ENCODE results near the gene WDR43. TPM values are rescaled to one million over a fixed set of nuclear protein-coding genes. Genes with fewer than 3 reads are reported as not detected.

The WDR43 gene
- total and polyA plus RNA-seq, 4 donors, result 11.1 to 43.1 (median 17.5) TPM

DNA sequence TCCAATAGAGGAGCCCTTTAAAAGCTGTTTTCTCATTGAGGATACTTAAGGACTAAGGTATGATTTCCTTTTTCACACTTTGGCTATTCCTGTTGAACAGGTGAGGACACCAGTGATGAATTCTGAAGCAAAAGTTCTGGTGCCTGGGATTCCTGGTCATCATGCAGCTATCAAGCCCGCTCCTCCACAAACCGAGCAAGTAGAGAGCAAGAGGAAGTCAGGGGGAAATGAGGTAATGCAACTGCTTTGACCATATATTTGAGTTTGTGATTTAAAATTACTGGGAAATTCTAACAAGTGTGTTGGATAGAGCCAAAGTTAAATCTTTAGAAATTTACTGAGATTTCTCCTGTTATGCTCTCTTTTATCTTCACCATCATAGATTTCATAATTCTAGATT, 33.0 kb downstream of the WDR43 start:
- TF ChIP-seq HNF4G (IDR thresholded peaks at IDR 0.05) (no peak), YY1 (IDR thresholded peaks at IDR 0.05) (no peak)
- 86% methylated on average over 2 of the region's 2 CpGs for WGBS
- no peak for DNase-seq (ENCODE audit: low spot score)
- Histone ChIP-seq H3K4me1 (ENCODE audit: control insufficient read depth in 4 of 4, insufficient read depth in 4 of 4, low read length in 3 of 4) (no peaks in the 10 kb centered on the region), H3K9me3 (ENCODE audit: control insufficient read depth in 4 of 4, low read length in 3 of 4) (no peaks in the 10 kb centered on the region), H3K4me3 (ENCODE audit: low read depth in 1 of 3, low read length in 3 of 3) (no peak overlapping the region), H3K9ac (ENCODE audit: low read depth in 1 of 2, low read length in 2 of 2) (no peak overlapping the region), H3K36me3 (ENCODE audit: control insufficient read depth in 4 of 4, insufficient read depth in 3 of 4, low read depth in 1 of 4, low read length in 3 of 4) (peaks cover 6 to 83% (median 53%) of the 10 kb centered on the region in 4 donors), H3K27ac (ENCODE audit: low read depth in 1 of 2, low read length in 2 of 2) (no peak overlapping the region), H3K27me3 (ENCODE audit: control insufficient read depth in 4 of 4, insufficient read depth in 4 of 4, low read length in 3 of 4) (no peaks in the 10 kb centered on the region)

- Histone ChIP-seq H3K27ac (ENCODE audit: low read depth in 1 of 2, low read length in 2 of 2) (no peak overlapping the region), H3K4me1 (ENCODE audit: control insufficient read depth in 4 of 4, insufficient read depth in 4 of 4, low read length in 3 of 4) (no peaks in the 10 kb centered on the region), H3K4me3 (ENCODE audit: low read depth in 1 of 3, low read length in 3 of 3) (no peak overlapping the region), H3K36me3 (ENCODE audit: control insufficient read depth in 4 of 4, insufficient read depth in 3 of 4, low read depth in 1 of 4, low read length in 3 of 4) (peaks cover 6 to 85% (median 51%) of the 10 kb centered on the region in 4 donors), H3K9ac (ENCODE audit: low read depth in 1 of 2, low read length in 2 of 2) (no peak overlapping the region), H3K9me3 (ENCODE audit: control insufficient read depth in 4 of 4, low read length in 3 of 4) (no peaks in the 10 kb centered on the region), H3K27me3 (ENCODE audit: control insufficient read depth in 4 of 4, insufficient read depth in 4 of 4, low read length in 3 of 4) (no peaks in the 10 kb centered on the region)
- 94% methylated on average over 1 of the region's 1 CpG for WGBS
- no peak for TF ChIP-seq HNF4G (IDR thresholded peaks at IDR 0.05)
- no peak for TF ChIP-seq NR2F2 (IDR thresholded peaks at IDR 0.05)
- no peak for TF ChIP-seq ATF3 (IDR thresholded peaks at IDR 0.05)
- TF ChIP-seq, protein P1, sequence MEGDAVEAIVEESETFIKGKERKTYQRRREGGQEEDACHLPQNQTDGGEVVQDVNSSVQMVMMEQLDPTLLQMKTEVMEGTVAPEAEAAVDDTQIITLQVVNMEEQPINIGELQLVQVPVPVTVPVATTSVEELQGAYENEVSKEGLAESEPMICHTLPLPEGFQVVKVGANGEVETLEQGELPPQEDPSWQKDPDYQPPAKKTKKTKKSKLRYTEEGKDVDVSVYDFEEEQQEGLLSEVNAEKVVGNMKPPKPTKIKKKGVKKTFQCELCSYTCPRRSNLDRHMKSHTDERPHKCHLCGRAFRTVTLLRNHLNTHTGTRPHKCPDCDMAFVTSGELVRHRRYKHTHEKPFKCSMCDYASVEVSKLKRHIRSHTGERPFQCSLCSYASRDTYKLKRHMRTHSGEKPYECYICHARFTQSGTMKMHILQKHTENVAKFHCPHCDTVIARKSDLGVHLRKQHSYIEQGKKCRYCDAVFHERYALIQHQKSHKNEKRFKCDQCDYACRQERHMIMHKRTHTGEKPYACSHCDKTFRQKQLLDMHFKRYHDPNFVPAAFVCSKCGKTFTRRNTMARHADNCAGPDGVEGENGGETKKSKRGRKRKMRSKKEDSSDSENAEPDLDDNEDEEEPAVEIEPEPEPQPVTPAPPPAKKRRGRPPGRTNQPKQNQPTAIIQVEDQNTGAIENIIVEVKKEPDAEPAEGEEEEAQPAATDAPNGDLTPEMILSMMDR (IDR thresholded peaks at IDR 0.05; ENCODE audit: low read depth, low read length, missing input control), result no peak
- TF ChIP-seq GABPA (IDR thresholded peaks at IDR 0.05 in 1 of 2, conservative IDR thresholded peaks at IDR 0.05 in 1 of 2), result no peak
- TF ChIP-seq FOXA2 (IDR thresholded peaks at IDR 0.05), result no peak
- no peak for TF ChIP-seq ZBTB33 (IDR thresholded peaks at IDR 0.05)
- TF ChIP-seq RAD21 (IDR thresholded peaks at IDR 0.05), result no peak
- TF ChIP-seq FOXA1 (IDR thresholded peaks at IDR 0.05), result no peak
- no peak for TF ChIP-seq TAF1 (conservative IDR thresholded peaks at IDR 0.05)
- TF ChIP-seq HNF4A (conservative IDR thresholded peaks at IDR 0.05), result no peak
- TF ChIP-seq, protein P2, sequence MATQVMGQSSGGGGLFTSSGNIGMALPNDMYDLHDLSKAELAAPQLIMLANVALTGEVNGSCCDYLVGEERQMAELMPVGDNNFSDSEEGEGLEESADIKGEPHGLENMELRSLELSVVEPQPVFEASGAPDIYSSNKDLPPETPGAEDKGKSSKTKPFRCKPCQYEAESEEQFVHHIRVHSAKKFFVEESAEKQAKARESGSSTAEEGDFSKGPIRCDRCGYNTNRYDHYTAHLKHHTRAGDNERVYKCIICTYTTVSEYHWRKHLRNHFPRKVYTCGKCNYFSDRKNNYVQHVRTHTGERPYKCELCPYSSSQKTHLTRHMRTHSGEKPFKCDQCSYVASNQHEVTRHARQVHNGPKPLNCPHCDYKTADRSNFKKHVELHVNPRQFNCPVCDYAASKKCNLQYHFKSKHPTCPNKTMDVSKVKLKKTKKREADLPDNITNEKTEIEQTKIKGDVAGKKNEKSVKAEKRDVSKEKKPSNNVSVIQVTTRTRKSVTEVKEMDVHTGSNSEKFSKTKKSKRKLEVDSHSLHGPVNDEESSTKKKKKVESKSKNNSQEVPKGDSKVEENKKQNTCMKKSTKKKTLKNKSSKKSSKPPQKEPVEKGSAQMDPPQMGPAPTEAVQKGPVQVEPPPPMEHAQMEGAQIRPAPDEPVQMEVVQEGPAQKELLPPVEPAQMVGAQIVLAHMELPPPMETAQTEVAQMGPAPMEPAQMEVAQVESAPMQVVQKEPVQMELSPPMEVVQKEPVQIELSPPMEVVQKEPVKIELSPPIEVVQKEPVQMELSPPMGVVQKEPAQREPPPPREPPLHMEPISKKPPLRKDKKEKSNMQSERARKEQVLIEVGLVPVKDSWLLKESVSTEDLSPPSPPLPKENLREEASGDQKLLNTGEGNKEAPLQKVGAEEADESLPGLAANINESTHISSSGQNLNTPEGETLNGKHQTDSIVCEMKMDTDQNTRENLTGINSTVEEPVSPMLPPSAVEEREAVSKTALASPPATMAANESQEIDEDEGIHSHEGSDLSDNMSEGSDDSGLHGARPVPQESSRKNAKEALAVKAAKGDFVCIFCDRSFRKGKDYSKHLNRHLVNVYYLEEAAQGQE (IDR thresholded peaks at IDR 0.05), result no peak
- TF ChIP-seq RXRA (IDR thresholded peaks at IDR 0.05), result no peak
- TF ChIP-seq, protein P3, sequence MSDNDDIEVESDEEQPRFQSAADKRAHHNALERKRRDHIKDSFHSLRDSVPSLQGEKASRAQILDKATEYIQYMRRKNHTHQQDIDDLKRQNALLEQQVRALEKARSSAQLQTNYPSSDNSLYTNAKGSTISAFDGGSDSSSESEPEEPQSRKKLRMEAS (IDR thresholded peaks at IDR 0.05), result no peak
- no peak for TF ChIP-seq YY1 (IDR thresholded peaks at IDR 0.05)
- no peak for TF ChIP-seq SP1 (IDR thresholded peaks at IDR 0.05)
- no peak for DNase-seq (ENCODE audit: low spot score)
Observed at GRCh38 chr2:28927878-28928277, 33.4 kb downstream of the WDR43 start.

Data from liver (tissue), 9 donors.